ENCODE data around the gene EHBP1. TPM values are rescaled to one million over a fixed set of nuclear protein-coding genes. Genes with fewer than 3 reads are reported as not detected.

The EHBP1 gene
- total and polyA plus RNA-seq, 2 donors (not counting 3 experiments of a cell fraction or from before 2014, with no cell fraction given): 8.4 to 34.8 TPM

- CTCF ChIA-PET: no interaction called here
- dilution Hi-C loops (cut with MboI; ENCODE audit: extremely low pct_ligation_motif_present, low sequenced_read_pairs): no loop called here
- Histone ChIP-seq H3K27me3 (ENCODE audit: control insufficient read depth in 2 of 2, insufficient read depth in 2 of 2, low read length in 2 of 2) (peaks cover 0 to 3% of the 10 kb centered on the region in 2 experiments), H2AFZ (ENCODE audit: low read depth, low read length) (no peak overlapping the region), H4K20me1 (replicated peaks; ENCODE audit: control insufficient read depth, extremely low read depth, insufficient read depth, low read length) (no peaks in the 10 kb centered on the region), H3K36me3 (ENCODE audit: control insufficient read depth in 2 of 2, extremely low read depth in 1 of 2, insufficient read depth in 2 of 2, low read length in 2 of 2) (no peaks in the 10 kb centered on the region), H3K79me2 (ENCODE audit: control insufficient read depth, insufficient read depth, low read length) (no peaks in the 10 kb centered on the region), H3K4me3 (replicated peaks in 1 of 3; ENCODE audit: insufficient read depth in 1 of 3, low read depth in 1 of 3, low read length in 3 of 3) (no peak overlapping the region), H3K9ac (replicated peaks; ENCODE audit: extremely low read depth, insufficient read depth, low read length) (no peak overlapping the region), H3K4me2 (ENCODE audit: insufficient read depth, low read length) (no peak overlapping the region), H3K27ac (ENCODE audit: insufficient read depth, low read depth, low read length) (no peak overlapping the region), H3K9me1 (replicated peaks; ENCODE audit: control insufficient read depth, extremely low read depth, insufficient read depth, low read length) (no peaks in the 10 kb centered on the region), H3K4me1 (ENCODE audit: control insufficient read depth, extremely low read depth, insufficient read depth, low read length) (no peaks in the 10 kb centered on the region), H3K9me3 (replicated peaks; ENCODE audit: control insufficient read depth, insufficient read depth, low read length) (no peaks in the 10 kb centered on the region)
- POLR2A ChIA-PET: no interaction called here
- BruUV-seq (replicated peaks): no TSS peak
- no peak for TF ChIP-seq JUN (IDR thresholded peaks at IDR 0.05; ENCODE audit: borderline replicate concordance, insufficient read depth, insufficient read length, low read depth)
- TF ChIP-seq, protein P1, sequence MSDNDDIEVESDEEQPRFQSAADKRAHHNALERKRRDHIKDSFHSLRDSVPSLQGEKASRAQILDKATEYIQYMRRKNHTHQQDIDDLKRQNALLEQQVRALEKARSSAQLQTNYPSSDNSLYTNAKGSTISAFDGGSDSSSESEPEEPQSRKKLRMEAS (IDR thresholded peaks at IDR 0.05; ENCODE audit: insufficient read depth, insufficient read length): no peak
- no peak for TF ChIP-seq MYC (IDR thresholded peaks at IDR 0.05; ENCODE audit: low read depth, low read length)
- no peak for TF ChIP-seq GATA2 (IDR thresholded peaks at IDR 0.05; ENCODE audit: insufficient read depth, insufficient read length, low read depth, low read length)
- TF ChIP-seq POLR2A (IDR thresholded peaks at IDR 0.05; ENCODE audit: low read depth, low read length): no peak
- TF ChIP-seq CTCF (IDR thresholded peaks at IDR 0.05; ENCODE audit: extremely low read depth in 1 of 2, insufficient read depth in 1 of 2, low read depth in 1 of 2, low read length in 2 of 2): no peak
- no peak for TF ChIP-seq POLR2AphosphoS5 (IDR thresholded peaks at IDR 0.05; ENCODE audit: insufficient read depth, low read depth, low read length)
- no peak for TF ChIP-seq FOS (IDR thresholded peaks at IDR 0.05; ENCODE audit: borderline replicate concordance, insufficient read depth, low read length)
- TF ChIP-seq EZH2 (IDR thresholded peaks at IDR 0.05; ENCODE audit: borderline replicate concordance, low read depth, low read length, severe bottlenecking): no peak
- FAIRE-seq: no peak
- intact Hi-C loops (cut with micrococcal nuclease): no loop called here
- no peak for DNase-seq (ENCODE audit: low read depth, low spot score)
Observed at GRCh38 chr2:62657783-62658182, 47.7 kb upstream of the EHBP1 start.
